Measurements from ENCODE around the gene CYP2C9. TPM values are rescaled to one million over a fixed set of nuclear protein-coding genes. Genes with fewer than 3 reads are reported as not detected.
A peak's percentile ranks its signal among the peaks of the same experiment; 100 is the strongest.
"Not testable (repeated sequence)": the region's sequence is repeated elsewhere in the genome, so short reads cannot be mapped to it uniquely, and the experiment has no call there.

The CYP2C9 gene
- 1.0 TPM in 1 of 2 replicates, not detected in the other for total RNA-seq

- no peak within 1 kb of the TSS for H3K4me3 ChIP-seq (ENCODE audit: low read depth, low read length)
- TF ChIP-seq CTCF (conservative IDR thresholded peaks at IDR 0.05; ENCODE audit: low read depth, low read length) = no peak
- no peak for DNase-seq (ENCODE audit: low read depth)
Observed at GRCh38 chr10:94938383-94938782, at the start of gene CYP2C9. Gene CYP2C9, plus strand, starts transcription at chr10:94938658. Its CDS starts 25 bp downstream, at chr10:94938683.

- no peak for DNase-seq (ENCODE audit: low read depth)
- no peak for TF ChIP-seq CTCF (conservative IDR thresholded peaks at IDR 0.05; ENCODE audit: low read depth, low read length)
- H3K4me3 ChIP-seq (ENCODE audit: low read depth, low read length) = no peak overlapping the region
Observed at GRCh38 chr10:94889123-94889522, 49.3 kb upstream of the CYP2C9 start.

GRCh38 chr10:94890264-94891022, 48.0 kb upstream of the CYP2C9 start:
- no peak overlapping the region for H3K4me3 ChIP-seq (ENCODE audit: low read depth, low read length)
- DNase-seq (ENCODE audit: low read depth) = no peak
- TF ChIP-seq CTCF (conservative IDR thresholded peaks at IDR 0.05; ENCODE audit: low read depth, low read length) = peak; percentile 30

- DNase-seq (ENCODE audit: low read depth); H3K4me3 ChIP-seq (ENCODE audit: low read depth, low read length): not testable (repeated sequence)
Observed at GRCh38 chr10:94898414-94898813, 40.0 kb upstream of the CYP2C9 start.

GRCh38 chr10:94902080-94902479, 36.4 kb upstream of the CYP2C9 start:
- no peak for DNase-seq (ENCODE audit: low read depth)

GRCh38 chr10:94902570-94902969, 35.9 kb upstream of the CYP2C9 start:
- DNase-seq (ENCODE audit: low read depth) = peak; percentile 97
- no peak for TF ChIP-seq CTCF (conservative IDR thresholded peaks at IDR 0.05; ENCODE audit: low read depth, low read length)
- no peak overlapping the region for H3K4me3 ChIP-seq (ENCODE audit: low read depth, low read length)

More at GRCh38 chr10:94902080-94902479, 36.4 kb upstream of the CYP2C9 start:
- TF ChIP-seq CTCF (conservative IDR thresholded peaks at IDR 0.05; ENCODE audit: low read depth, low read length) = no peak
- no peak overlapping the region for H3K4me3 ChIP-seq (ENCODE audit: low read depth, low read length)

GRCh38 chr10:94904506-94905148, 33.8 kb upstream of the CYP2C9 start:
- DNase-seq (ENCODE audit: low read depth) = peak; percentile 49
- not testable (repeated sequence) for H3K4me3 ChIP-seq (ENCODE audit: low read depth, low read length)

GRCh38 chr10:94916423-94916822, 22.0 kb upstream of the CYP2C9 start:
- H3K4me3 ChIP-seq (ENCODE audit: low read depth, low read length) = no peak overlapping the region
- no peak for TF ChIP-seq CTCF (conservative IDR thresholded peaks at IDR 0.05; ENCODE audit: low read depth, low read length)
- DNase-seq (ENCODE audit: low read depth) = no peak
